DND-41 (cell line): ENCODE data around the gene PRSS21.

Source experiments
- ATAC-seq: fragments of 200-7000 bp; cut with Tn5 transposase; 3 replicates; pipeline ENCODE4 v1.9.1; 2021; ENCODE audit warnings: low read depth; ENCODE audit not compliant: insufficient read depth
- DNase-seq: peaks from one replicate; pipeline ENCODE4 v3.0.0-alpha.2; 2020
- H2AFZ ChIP-seq: 2 replicates; pipeline ENCODE4 v1.6.0; 2012; ENCODE audit warnings: low read depth, low read length
- H3K27ac ChIP-seq: 2 replicates; pipeline ENCODE4 v1.5.1; 2012; ENCODE audit warnings: low read length, inconsistent platforms
- H3K27me3 ChIP-seq: fragments of 200-600 bp; sonication (generic); 2 replicates; pipeline ENCODE4 v1.6.0; 2012; ENCODE audit warnings: low read length, mild to moderate bottlenecking, inconsistent platforms; ENCODE audit not compliant: insufficient read depth, poor library complexity
- H3K36me3 ChIP-seq: 2 replicates; pipeline ENCODE4 v1.5.1; 2012; ENCODE audit warnings: low read length, inconsistent platforms; ENCODE audit not compliant: insufficient read depth
- H3K4me1 ChIP-seq: 2 replicates; pipeline ENCODE4 v1.5.1; 2012; ENCODE audit warnings: mild to moderate bottlenecking, low read length; ENCODE audit not compliant: insufficient read depth
- H3K4me2 ChIP-seq: 2 replicates; pipeline ENCODE4 v1.6.0; 2012; ENCODE audit warnings: mild to moderate bottlenecking, moderate library complexity, low read length, inconsistent platforms; ENCODE audit not compliant: insufficient read depth
- H3K4me3 ChIP-seq, 2 experiments: fragments of 200-600 bp in 1 of 2; shearing (Covaris generic) in 1 of 2; 2 replicates each; pipeline ENCODE4 v1.5.1; 2012 to 2016; ENCODE audit warnings: inconsistent platforms in 2 of 2, low read length in 2 of 2, mild to moderate bottlenecking in 2 of 2, low read depth in 1 of 2, moderate library complexity in 1 of 2
- H3K79me2 ChIP-seq: 2 replicates; pipeline ENCODE4 v1.6.0; 2012; ENCODE audit warnings: low read length, inconsistent platforms; ENCODE audit not compliant: insufficient read depth
- H3K9ac ChIP-seq: 2 replicates; pipeline ENCODE4 v1.6.0; 2012; ENCODE audit warnings: low read depth, mild to moderate bottlenecking, inconsistent platforms, low read length, moderate library complexity
- H3K9me3 ChIP-seq: 2 replicates; pipeline ENCODE4 v1.5.1; 2012; ENCODE audit warnings: low read length, moderate library complexity, mild to moderate bottlenecking, inconsistent platforms; ENCODE audit not compliant: insufficient read depth, severe bottlenecking
- H4K20me1 ChIP-seq: 2 replicates; pipeline ENCODE4 v1.6.0; 2012; ENCODE audit warnings: low read length; ENCODE audit not compliant: insufficient read depth
- EZH2 ChIP-seq: IDR thresholded peaks from 3 replicates; pipeline ENCODE4 v1.6.1; 2012; ENCODE audit warnings: borderline replicate concordance, low read depth, mild to moderate bottlenecking, moderate library complexity, low read length, inconsistent platforms; ENCODE audit not compliant: severe bottlenecking
- TF ChIP-seq, protein P1 (sequence below): IDR thresholded peaks from 2 replicates; pipeline ENCODE4 v1.5.1; 2012; ENCODE audit warnings: borderline replicate concordance, low read length, moderate library complexity, mild to moderate bottlenecking; ENCODE audit not compliant: poor library complexity, severe bottlenecking; ENCODE audit errors: extremely low read depth

PRSS21 gene

DNA sequence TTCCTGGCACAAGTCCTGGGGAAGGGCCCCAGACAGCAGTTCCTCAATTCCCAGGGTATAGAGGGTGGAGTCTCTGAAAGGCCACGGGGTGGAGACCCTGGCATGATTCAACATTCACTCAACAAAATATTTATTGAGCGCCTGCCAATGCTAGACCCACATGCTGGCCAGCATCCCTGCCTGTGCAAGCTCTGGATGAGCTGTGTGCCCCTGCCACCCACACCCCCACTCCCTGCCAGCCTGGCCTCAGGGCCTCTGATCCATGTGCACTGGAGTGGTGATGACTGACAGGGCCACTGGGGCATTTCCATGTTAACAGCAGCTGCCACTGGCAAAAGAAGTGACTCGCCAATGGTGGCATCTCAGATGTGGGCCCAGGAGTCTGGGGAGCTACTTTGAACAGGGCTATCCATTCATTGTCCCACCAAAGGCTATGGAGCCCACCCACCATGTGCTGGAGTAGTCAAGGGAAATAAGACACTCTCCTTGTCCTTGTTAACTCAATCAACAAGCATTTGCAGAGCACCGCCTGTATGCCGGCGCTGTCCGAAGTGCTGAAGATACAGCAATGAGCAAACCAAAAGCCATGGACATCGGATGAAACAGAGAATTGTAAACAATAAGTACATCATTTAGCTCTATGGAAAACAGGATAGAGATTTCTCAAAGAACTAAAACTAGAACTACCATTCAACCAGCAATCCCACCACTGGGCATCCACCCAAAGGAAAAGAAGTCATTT lies 44.0 kb downstream of the PRSS21 start:
- Histone ChIP-seq H4K20me1 (no peaks in the 10 kb centered on the region), H3K27me3 (peaks cover 25% of the 10 kb centered on the region), H2AFZ (no peak overlapping the region), H3K36me3 (no peaks in the 10 kb centered on the region), H3K9ac (no peak overlapping the region), H3K27ac (no peak overlapping the region), H3K4me2 (no peak overlapping the region), H3K9me3 (no peaks in the 10 kb centered on the region), H3K79me2 (no peaks in the 10 kb centered on the region), H3K4me3 (no peak overlapping the region), H3K4me1 (no peaks in the 10 kb centered on the region)
- DNase-seq (peak; percentile 31), ATAC-seq (no peak)
- no peak for TF ChIP-seq EZH2

DNA sequence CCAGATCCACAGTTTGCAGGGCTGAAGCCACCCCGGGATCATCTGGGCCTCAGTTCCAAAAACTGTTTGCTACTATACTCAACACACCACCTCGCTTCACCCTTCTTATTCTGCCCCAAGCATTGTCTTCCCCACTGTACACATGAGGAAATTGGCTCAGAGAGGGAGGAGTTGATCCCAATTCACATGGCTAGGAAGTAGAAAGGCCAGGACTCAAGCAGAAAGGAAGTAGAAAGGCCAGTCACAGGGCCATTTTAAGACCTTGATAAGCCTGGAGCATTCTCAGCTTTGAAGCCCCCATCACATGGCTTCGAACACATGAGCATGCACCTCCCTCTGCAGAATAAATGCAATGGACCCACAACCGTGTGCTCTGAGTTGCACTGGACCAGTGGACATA lies 48.6 kb downstream of the PRSS21 start:
- H4K20me1 ChIP-seq = no peaks in the 10 kb centered on the region
- H3K4me2 ChIP-seq = no peak overlapping the region
- H3K4me1 ChIP-seq = peaks cover 16% of the 10 kb centered on the region
- H3K27me3 ChIP-seq = peaks cover 14% of the 10 kb centered on the region
- H3K4me3 ChIP-seq = no peak overlapping the region
- ATAC-seq = no peak
- H3K27ac ChIP-seq = no peak overlapping the region
- H2AFZ ChIP-seq = no peak overlapping the region
- H3K9me3 ChIP-seq = no peaks in the 10 kb centered on the region
- TF ChIP-seq EZH2 = no peak
- TF ChIP-seq, protein P1, sequence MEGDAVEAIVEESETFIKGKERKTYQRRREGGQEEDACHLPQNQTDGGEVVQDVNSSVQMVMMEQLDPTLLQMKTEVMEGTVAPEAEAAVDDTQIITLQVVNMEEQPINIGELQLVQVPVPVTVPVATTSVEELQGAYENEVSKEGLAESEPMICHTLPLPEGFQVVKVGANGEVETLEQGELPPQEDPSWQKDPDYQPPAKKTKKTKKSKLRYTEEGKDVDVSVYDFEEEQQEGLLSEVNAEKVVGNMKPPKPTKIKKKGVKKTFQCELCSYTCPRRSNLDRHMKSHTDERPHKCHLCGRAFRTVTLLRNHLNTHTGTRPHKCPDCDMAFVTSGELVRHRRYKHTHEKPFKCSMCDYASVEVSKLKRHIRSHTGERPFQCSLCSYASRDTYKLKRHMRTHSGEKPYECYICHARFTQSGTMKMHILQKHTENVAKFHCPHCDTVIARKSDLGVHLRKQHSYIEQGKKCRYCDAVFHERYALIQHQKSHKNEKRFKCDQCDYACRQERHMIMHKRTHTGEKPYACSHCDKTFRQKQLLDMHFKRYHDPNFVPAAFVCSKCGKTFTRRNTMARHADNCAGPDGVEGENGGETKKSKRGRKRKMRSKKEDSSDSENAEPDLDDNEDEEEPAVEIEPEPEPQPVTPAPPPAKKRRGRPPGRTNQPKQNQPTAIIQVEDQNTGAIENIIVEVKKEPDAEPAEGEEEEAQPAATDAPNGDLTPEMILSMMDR = no peak
- no peak for DNase-seq
- H3K9ac ChIP-seq = no peak overlapping the region
- no peaks in the 10 kb centered on the region for H3K79me2 ChIP-seq
- H3K36me3 ChIP-seq = no peaks in the 10 kb centered on the region

DNA sequence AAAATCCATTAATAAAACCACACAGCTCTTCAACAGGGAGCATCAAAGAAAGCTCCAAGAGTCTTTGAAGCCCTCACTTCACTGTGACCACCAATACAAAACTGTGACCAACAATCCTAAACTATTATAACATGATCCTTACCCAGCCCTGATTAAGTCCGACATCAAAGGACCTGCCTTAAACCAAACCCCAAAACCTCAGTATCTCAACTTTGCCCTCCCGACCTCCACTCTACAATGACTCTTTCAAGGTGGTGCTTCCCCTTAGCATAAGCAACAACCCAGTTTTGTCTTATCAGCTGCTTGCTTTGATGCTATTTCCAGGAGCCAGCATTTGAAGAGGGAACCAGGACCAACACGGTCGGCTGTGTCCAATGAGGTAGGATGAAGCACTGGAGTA lies 49.4 kb downstream of the PRSS21 start:
- Histone ChIP-seq H3K4me1 (peaks cover 16% of the 10 kb centered on the region), H2AFZ (no peak overlapping the region), H3K4me2 (no peak overlapping the region), H3K4me3 (no peak overlapping the region), H3K9me3 (no peaks in the 10 kb centered on the region), H3K36me3 (no peaks in the 10 kb centered on the region), H3K27ac (no peak overlapping the region), H3K9ac (no peak overlapping the region), H3K27me3 (peaks cover 14% of the 10 kb centered on the region), H4K20me1 (no peaks in the 10 kb centered on the region), H3K79me2 (no peaks in the 10 kb centered on the region)
- ATAC-seq (no peak), DNase-seq (no peak)
- TF ChIP-seq, protein P1 = no peak
- TF ChIP-seq EZH2 = no peak

DNA sequence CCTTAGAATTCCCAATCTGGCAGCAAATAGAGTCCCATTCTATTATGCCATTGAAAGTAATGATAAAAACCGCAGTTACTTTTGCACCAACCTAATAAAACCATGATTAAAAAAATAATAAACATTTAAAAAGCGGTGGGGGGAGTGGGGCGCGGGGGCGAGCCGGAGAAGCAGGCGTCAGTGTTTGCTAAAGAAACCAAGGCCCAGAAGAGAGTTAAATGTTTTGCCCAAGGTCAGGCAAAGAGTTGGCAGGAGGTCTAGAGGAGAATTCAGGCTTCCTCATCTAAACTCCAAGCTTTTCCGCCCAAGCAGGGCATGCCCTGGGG lies 50.6 kb downstream of the PRSS21 start:
- Histone ChIP-seq H3K27ac (peak overlapping the region; percentile 73), H3K36me3 (no peaks in the 10 kb centered on the region), H2AFZ (peak overlapping the region; percentile 85), H3K9ac (peak overlapping the region; percentile 66), H3K4me2 (peak overlapping the region; percentile 68), H4K20me1 (no peaks in the 10 kb centered on the region), H3K27me3 (peaks cover 14% of the 10 kb centered on the region), H3K4me1 (peaks cover 16% of the 10 kb centered on the region), H3K79me2 (no peaks in the 10 kb centered on the region), H3K4me3 (peak overlapping the region; percentile 31 to 64; a peak in 3 of 4 replicates), H3K9me3 (no peaks in the 10 kb centered on the region)
- TF ChIP-seq, protein P1 = no peak
- no peak for TF ChIP-seq EZH2
- DNase-seq (no peak), ATAC-seq (no peak)
